K562 (cell line): ENCODE data around the gene UBE2E3. TPM values are rescaled to one million over a fixed set of nuclear protein-coding genes. Genes with fewer than 3 reads are reported as not detected.

Experiments used
- ATAC-seq: fragments of 200-7000 bp; cut with Tn5 transposase; 3 replicates; pipeline ENCODE4 v1.9.1; 2020; ENCODE audit warnings: moderate library complexity
- BruUV-seq: library from RNA; stranded (reverse); fragments of 400-500 nt; replicated peaks from 2 replicates; lab custom pipeline; 2021; lab: Mats Ljungman, UMichigan
- CTCF ChIA-PET: fragments of 300-600 bp; formaldehyde crosslinking; extraction: SDS; loops from one replicate; lab custom pipeline; 2021; ENCODE audit warnings: low intra/inter-chr PET ratio; lab: Yijun Ruan, JAX
- POLR2A ChIA-PET: fragments of 300-600, 350-650 bp; sonication (Branson Sonifier 250); formaldehyde crosslinking; extraction: SDS; loops from one replicate; lab custom pipeline; 2021; ENCODE audit warnings: antibody characterized with exemption, inconsistent platforms; lab: Yijun Ruan, JAX
- DNase-seq, 4 experiments: peaks; one replicate each; pipeline versions ENCODE4 v3.0.0 to v3.0.0-alpha.2; 2011 to 2018; ENCODE audit warnings: low spot score in 3 of 4, mixed read lengths in 3 of 4; ENCODE audit errors: extremely low read depth in 1 of 4
- FAIRE-seq: peaks from 2 replicates; lab custom pipeline; 2011; peaks lifted over from hg19 to GRCh38; lab: Jason Lieb, UNC
- H2AFZ ChIP-seq: 2 replicates; pipeline ENCODE4 v1.6.0; 2011; ENCODE audit warnings: low read depth, low read length, control low read depth, inconsistent platforms
- H3K27ac ChIP-seq: fragments of 200-600 bp; 3 replicates; pipeline ENCODE4 v1.8.0; 2011; ENCODE audit warnings: low read depth, mild to moderate bottlenecking, control low read depth, inconsistent platforms, low read length, moderate library complexity, mixed read lengths; ENCODE audit errors: extremely low read depth
- H3K27me3 ChIP-seq, 2 experiments: fragments of 300-600 bp in 1 of 2; 2 replicates in 1 of 2; 3 replicates in 1 of 2; pipeline versions ENCODE4 v1.6.0 to v1.8.0; 2011; ENCODE audit warnings: inconsistent platforms in 2 of 2, low read length in 2 of 2, mild to moderate bottlenecking in 1 of 2, mixed read lengths in 1 of 2, moderate library complexity in 1 of 2; ENCODE audit not compliant: control insufficient read depth in 2 of 2, insufficient read depth in 2 of 2
- H3K36me3 ChIP-seq: fragments of 300-600 bp; 3 replicates; pipeline ENCODE4 v1.8.0; 2011; ENCODE audit warnings: mild to moderate bottlenecking, low read length, inconsistent platforms; ENCODE audit not compliant: control insufficient read depth, insufficient read depth
- H3K4me1 ChIP-seq, 2 experiments: fragments of 200-600 bp in 1 of 2; replicated peaks in 1 of 2; 2 replicates in 1 of 2; 3 replicates in 1 of 2; pipeline versions ENCODE4 v1.5.1 to v1.8.0; 2011; ENCODE audit warnings: inconsistent platforms in 2 of 2, low read length in 2 of 2, mild to moderate bottlenecking in 1 of 2, mixed read lengths in 1 of 2, moderate library complexity in 1 of 2; ENCODE audit not compliant: control insufficient read depth in 2 of 2, insufficient read depth in 2 of 2
- H3K4me2 ChIP-seq: 2 replicates; pipeline ENCODE4 v1.6.1; 2011; ENCODE audit warnings: low read length, control low read depth, inconsistent platforms, mixed read lengths; ENCODE audit not compliant: insufficient read depth
- H3K4me3 ChIP-seq: fragments of 200-600 bp; sonication (generic), shearing (Covaris generic); 2 replicates; pipeline ENCODE4 v1.5.1; 2016; ENCODE audit warnings: control low read depth, inconsistent platforms
- H3K79me2 ChIP-seq: fragments of 200-600 bp; 3 replicates; pipeline ENCODE4 v1.8.0; 2011; ENCODE audit warnings: low read length, inconsistent platforms; ENCODE audit not compliant: control insufficient read depth, insufficient read depth
- H3K9ac ChIP-seq, 2 experiments: 2 replicates each; pipeline versions ENCODE4 v1.6.0 to v1.6.1; 2011; ENCODE audit warnings: low read depth in 2 of 2, low read length in 2 of 2, control low read depth in 1 of 2, inconsistent platforms in 1 of 2, mild to moderate bottlenecking in 1 of 2, mixed read lengths in 1 of 2; ENCODE audit not compliant: insufficient read depth in 1 of 2
- H3K9me1 ChIP-seq: one replicate; pipeline ENCODE4 v1.6.0; 2011; ENCODE audit warnings: inconsistent platforms, mild to moderate bottlenecking, low read length, moderate library complexity; ENCODE audit not compliant: control insufficient read depth, insufficient read depth
- H3K9me3 ChIP-seq: replicated peaks from 2 replicates; pipeline ENCODE4 v1.5.1; 2011; ENCODE audit warnings: low read depth, low read length, inconsistent platforms; ENCODE audit not compliant: control insufficient read depth, insufficient read depth
- H4K20me1 ChIP-seq: replicated peaks from 2 replicates; pipeline ENCODE4 v1.6.1; 2011; ENCODE audit warnings: low read length, inconsistent platforms, mixed read lengths; ENCODE audit not compliant: control insufficient read depth, insufficient read depth
- EWSR1 ChIP-seq: fragments of 450-650 bp; IDR thresholded peaks from 2 replicates; pipeline ENCODE4 v1.6.1; 2018; ENCODE audit warnings: borderline replicate concordance, mild to moderate bottlenecking, low read depth, moderate library complexity; ENCODE audit not compliant: partially characterized antibody
- WGBS: fragments of 100-300 bp; shearing (Covaris generic); methylation state at CpG from one replicate; pipeline ENCODE4 v1.1.6; 2016; ENCODE audit warnings: low coverage, mixed read lengths; ENCODE audit not compliant: insufficient coverage; ENCODE audit errors: missing lambda C conversion rate; 5-methylcytosine and 5-hydroxymethylcytosine counted together
- in situ Hi-C: fragments of 300-500 bp; cut with MboI; formaldehyde crosslinking; loops from 4 replicates; pipeline ENCODE4 v1.15.0; 2018; ENCODE audit warnings: inconsistent platforms, mixed read lengths
- intact Hi-C: fragments of 100-400 bp; cut with micrococcal nuclease; formaldehyde crosslinking; loops from 2 replicates; pipeline ENCODE4 v1.14.2; 2022
- polyA plus RNA-seq, 8 experiments: library from polyadenylated mRNA; depleted of rRNA in 4 of 8; stranded (reverse) in 5 of 8; unstranded in 3 of 8; fragments of >200 nt; fragmentation: Nextera tagmentation in 2 of 8; fragmentation: Illumina TruSeq in 1 of 8; extraction: Ambion mirVana in 2 of 8; extraction: Trizol in 1 of 8; gene quantifications; 2 replicates each; pipeline versions ENCODE4 v1.2.1 to v1.2.3, GENCODE V29; 2011 to 2014; ENCODE audit warnings: inconsistent platforms in 1 of 8, missing spikeins in 1 of 8
- total RNA-seq, 7 experiments: library from RNA; depleted of rRNA in 6 of 7; stranded (reverse); fragments of >200 nt in 6 of 7; fragmentation: Illumina TruSeq in 2 of 7; extraction: Trizol in 2 of 7; gene quantifications; 2 replicates each; pipeline versions ENCODE4 v1.2.1 to v1.2.3, GENCODE V29; 2011 to 2021; ENCODE audit warnings: low replicate concordance in 1 of 7
- TF ChIP-seq, protein P1 (sequence below), 3 experiments: IDR thresholded peaks in 2 of 3; conservative IDR thresholded peaks in 1 of 3; 2 replicates each; pipeline ENCODE4 v1.5.1; 2011 to 2012; ENCODE audit warnings: low read length in 3 of 3, mild to moderate bottlenecking in 3 of 3, control low read depth in 2 of 3, improper control_type of control experiment in 1 of 3, inconsistent platforms in 1 of 3, low read depth in 1 of 3, mixed read lengths in 1 of 3, moderate library complexity in 1 of 3; ENCODE audit not compliant: insufficient read depth in 2 of 3
- TF ChIP-seq, protein P2 (sequence below): fragments of 250-450 bp; sonication (Bioruptor Pico); IDR thresholded peaks from 2 replicates; pipeline ENCODE4 v1.4.0; 2020; ENCODE audit warnings: mild to moderate bottlenecking
- TF ChIP-seq, protein P3 (sequence below): fragments of 450-650 bp; IDR thresholded peaks from 2 replicates; pipeline ENCODE4 v1.6.1; 2016; ENCODE audit warnings: mild to moderate bottlenecking

UBE2E3 gene
- total and polyA plus RNA-seq, 9 of the 15 experiments (the other 6 are each of a cell fraction or from before 2014, with no cell fraction given), result 58.2 to 173 (median 78.0) TPM

DNA sequence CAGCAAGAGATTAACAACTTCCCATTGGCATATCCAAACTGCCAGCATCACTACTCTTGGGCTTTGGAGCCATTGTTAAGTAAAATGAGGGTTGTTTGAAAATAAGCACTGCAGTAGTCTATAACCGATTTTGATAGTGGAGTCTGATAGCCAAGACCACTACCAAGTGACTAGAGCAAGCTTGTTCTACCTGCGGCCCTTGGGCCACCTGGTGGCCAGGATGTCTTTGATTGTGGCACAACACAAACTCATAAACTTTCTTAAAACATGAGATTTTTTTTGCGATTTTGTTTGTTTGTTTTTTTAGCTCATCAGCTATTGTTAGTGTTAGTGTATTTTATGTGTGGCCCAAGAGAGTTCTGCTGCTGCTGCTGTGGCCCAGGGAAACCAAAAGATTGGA, 11.0 kb downstream of the UBE2E3 start:
- Histone ChIP-seq H3K9me1 (no peaks in the 10 kb centered on the region), H2AFZ (no peak overlapping the region), H3K4me1 (no peaks in the 10 kb centered on the region), H3K9ac (no peak overlapping the region), H3K79me2 (peaks cover 74% of the 10 kb centered on the region), H3K27ac (no peak overlapping the region), H3K9me3 (no peaks in the 10 kb centered on the region), H3K4me3 (no peak overlapping the region), H4K20me1 (no peaks in the 10 kb centered on the region), H3K36me3 (peaks cover 32% of the 10 kb centered on the region), H3K4me2 (no peak overlapping the region), H3K27me3 (no peaks in the 10 kb centered on the region)
- ATAC-seq (peak; percentile 48), FAIRE-seq (no peak), DNase-seq (no peak)
- ChIA-PET POLR2A (interaction anchor here (5.6 kb wide), 1 partner anchor 11 kb away, joined by 38 read pairs; the partner anchor contains the start of gene UBE2E3), CTCF (no interaction called here)
- TF ChIP-seq, protein P1, sequence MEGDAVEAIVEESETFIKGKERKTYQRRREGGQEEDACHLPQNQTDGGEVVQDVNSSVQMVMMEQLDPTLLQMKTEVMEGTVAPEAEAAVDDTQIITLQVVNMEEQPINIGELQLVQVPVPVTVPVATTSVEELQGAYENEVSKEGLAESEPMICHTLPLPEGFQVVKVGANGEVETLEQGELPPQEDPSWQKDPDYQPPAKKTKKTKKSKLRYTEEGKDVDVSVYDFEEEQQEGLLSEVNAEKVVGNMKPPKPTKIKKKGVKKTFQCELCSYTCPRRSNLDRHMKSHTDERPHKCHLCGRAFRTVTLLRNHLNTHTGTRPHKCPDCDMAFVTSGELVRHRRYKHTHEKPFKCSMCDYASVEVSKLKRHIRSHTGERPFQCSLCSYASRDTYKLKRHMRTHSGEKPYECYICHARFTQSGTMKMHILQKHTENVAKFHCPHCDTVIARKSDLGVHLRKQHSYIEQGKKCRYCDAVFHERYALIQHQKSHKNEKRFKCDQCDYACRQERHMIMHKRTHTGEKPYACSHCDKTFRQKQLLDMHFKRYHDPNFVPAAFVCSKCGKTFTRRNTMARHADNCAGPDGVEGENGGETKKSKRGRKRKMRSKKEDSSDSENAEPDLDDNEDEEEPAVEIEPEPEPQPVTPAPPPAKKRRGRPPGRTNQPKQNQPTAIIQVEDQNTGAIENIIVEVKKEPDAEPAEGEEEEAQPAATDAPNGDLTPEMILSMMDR (IDR thresholded peaks at IDR 0.05 in 2 of 3, conservative IDR thresholded peaks at IDR 0.05 in 1 of 3; ENCODE audit: insufficient read depth in 2 of 3, low read depth in 1 of 3, low read length in 3 of 3), result 0 out of 6 replicates have a peak, but pooled peaks have one; percentile 2 to 13 (median 7)
- TF ChIP-seq EWSR1, result no peak
- TF ChIP-seq, protein P2, sequence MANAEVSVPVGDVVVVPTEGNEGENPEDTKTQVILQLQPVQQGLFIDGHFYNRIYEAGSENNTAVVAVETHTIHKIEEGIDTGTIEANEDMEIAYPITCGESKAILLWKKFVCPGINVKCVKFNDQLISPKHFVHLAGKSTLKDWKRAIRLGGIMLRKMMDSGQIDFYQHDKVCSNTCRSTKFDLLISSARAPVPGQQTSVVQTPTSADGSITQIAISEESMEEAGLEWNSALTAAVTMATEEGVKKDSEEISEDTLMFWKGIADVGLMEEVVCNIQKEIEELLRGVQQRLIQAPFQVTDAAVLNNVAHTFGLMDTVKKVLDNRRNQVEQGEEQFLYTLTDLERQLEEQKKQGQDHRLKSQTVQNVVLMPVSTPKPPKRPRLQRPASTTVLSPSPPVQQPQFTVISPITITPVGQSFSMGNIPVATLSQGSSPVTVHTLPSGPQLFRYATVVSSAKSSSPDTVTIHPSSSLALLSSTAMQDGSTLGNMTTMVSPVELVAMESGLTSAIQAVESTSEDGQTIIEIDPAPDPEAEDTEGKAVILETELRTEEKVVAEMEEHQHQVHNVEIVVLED (CRISPR knock-in tag), result no peak
- TF ChIP-seq, protein P3, sequence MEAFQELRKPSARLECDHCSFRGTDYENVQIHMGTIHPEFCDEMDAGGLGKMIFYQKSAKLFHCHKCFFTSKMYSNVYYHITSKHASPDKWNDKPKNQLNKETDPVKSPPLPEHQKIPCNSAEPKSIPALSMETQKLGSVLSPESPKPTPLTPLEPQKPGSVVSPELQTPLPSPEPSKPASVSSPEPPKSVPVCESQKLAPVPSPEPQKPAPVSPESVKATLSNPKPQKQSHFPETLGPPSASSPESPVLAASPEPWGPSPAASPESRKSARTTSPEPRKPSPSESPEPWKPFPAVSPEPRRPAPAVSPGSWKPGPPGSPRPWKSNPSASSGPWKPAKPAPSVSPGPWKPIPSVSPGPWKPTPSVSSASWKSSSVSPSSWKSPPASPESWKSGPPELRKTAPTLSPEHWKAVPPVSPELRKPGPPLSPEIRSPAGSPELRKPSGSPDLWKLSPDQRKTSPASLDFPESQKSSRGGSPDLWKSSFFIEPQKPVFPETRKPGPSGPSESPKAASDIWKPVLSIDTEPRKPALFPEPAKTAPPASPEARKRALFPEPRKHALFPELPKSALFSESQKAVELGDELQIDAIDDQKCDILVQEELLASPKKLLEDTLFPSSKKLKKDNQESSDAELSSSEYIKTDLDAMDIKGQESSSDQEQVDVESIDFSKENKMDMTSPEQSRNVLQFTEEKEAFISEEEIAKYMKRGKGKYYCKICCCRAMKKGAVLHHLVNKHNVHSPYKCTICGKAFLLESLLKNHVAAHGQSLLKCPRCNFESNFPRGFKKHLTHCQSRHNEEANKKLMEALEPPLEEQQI, result 0 out of 2 replicates have a peak, but pooled peaks have one; percentile 17
- BruUV-seq, result no TSS peak
- intact Hi-C loops (no loop called here), in situ Hi-C loops (no loop called here)
- WGBS, result 79% methylated on average over 3 of the region's 3 CpGs
